ENCODE results near the gene IDI2. TPM values are rescaled to one million over a fixed set of nuclear protein-coding genes. Genes with fewer than 3 reads are reported as not detected.

Gene IDI2
- total RNA-seq, 2 donors from 2014 or later: not detected

- Histone ChIP-seq H3K4me1 (ENCODE audit: control insufficient read depth in 1 of 2, low read depth in 2 of 2) (peaks cover 14 to 40% of the 10 kb centered on the region in 2 donors), H3K36me3 (no peaks in the 10 kb centered on the region), H3K9me3 (no peaks in the 10 kb centered on the region), H3K4me3 (peak overlapping the region; percentile 92), H3K27me3 (replicated peaks; ENCODE audit: insufficient read depth) (no peaks in the 10 kb centered on the region), H3K27ac (peak overlapping the region; percentile 98 to 99)
- ATAC-seq (ENCODE audit: insufficient number of reproducible peaks, low FRiP score, low read depth): no peak
- no peak for TF ChIP-seq CTCF (IDR thresholded peaks at IDR 0.05)
- DNase-seq (ENCODE audit: low spot score): no peak
Measured at GRCh38 chr10:1057106-1057657, 31.5 kb upstream of the IDI2 start.

GRCh38 chr10:1056326-1057105 lies 30.9 kb upstream of the IDI2 start, which contains the start of gene WDR37:
WDR37 (plus strand) TSS chr10:1056385; CDS start chr10:1072156, 15,771 bp downstream.
- Histone ChIP-seq H3K27ac (peak within 1 kb of the TSS; percentile 98 to 99), H3K4me1 (ENCODE audit: control insufficient read depth in 1 of 2, low read depth in 2 of 2) (peaks cover 14 to 37% of the 10 kb centered on the region in 2 donors), H3K4me3 (peak within 1 kb of the TSS; percentile 92), H3K9me3 (no peaks in the 10 kb centered on the region), H3K27me3 (replicated peaks; ENCODE audit: insufficient read depth) (no peaks in the 10 kb centered on the region), H3K36me3 (no peaks in the 10 kb centered on the region)
- TF ChIP-seq CTCF (IDR thresholded peaks at IDR 0.05): no peak
- DNase-seq (ENCODE audit: low spot score) (peak; percentile 44), ATAC-seq (ENCODE audit: insufficient number of reproducible peaks, low FRiP score, low read depth) (peak; percentile 83)

- DNase-seq (ENCODE audit: low spot score) (no peak), ATAC-seq (ENCODE audit: insufficient number of reproducible peaks, low FRiP score, low read depth) (no peak)
- Histone ChIP-seq H3K9me3 (no peaks in the 10 kb centered on the region), H3K4me3 (peak overlapping the region; percentile 92), H3K27ac (peak overlapping the region in 1 of 2 donors; percentile 98), H3K4me1 (ENCODE audit: control insufficient read depth in 1 of 2, low read depth in 2 of 2) (peaks cover 24 to 54% of the 10 kb centered on the region in 2 donors), H3K36me3 (no peaks in the 10 kb centered on the region), H3K27me3 (replicated peaks; ENCODE audit: insufficient read depth) (no peaks in the 10 kb centered on the region)
- TF ChIP-seq CTCF (IDR thresholded peaks at IDR 0.05): no peak
Measured at GRCh38 chr10:1054684-1055083, 29.0 kb upstream of the IDI2 start.

- Histone ChIP-seq H3K4me1 (ENCODE audit: control insufficient read depth in 1 of 2, low read depth in 2 of 2) (peaks cover 23 to 56% of the 10 kb centered on the region in 2 donors), H3K27me3 (replicated peaks; ENCODE audit: insufficient read depth) (no peaks in the 10 kb centered on the region), H3K9me3 (no peaks in the 10 kb centered on the region), H3K4me3 (no peak overlapping the region), H3K36me3 (no peaks in the 10 kb centered on the region), H3K27ac (peak overlapping the region; percentile 99 to 100)
- ATAC-seq (ENCODE audit: insufficient number of reproducible peaks, low FRiP score, low read depth): no peak
- no peak for TF ChIP-seq CTCF (IDR thresholded peaks at IDR 0.05)
- no peak for DNase-seq (ENCODE audit: low spot score)
Measured at GRCh38 chr10:1050554-1050953, 24.9 kb upstream of the IDI2 start.

GRCh38 chr10:1050145-1050544 lies 24.5 kb upstream of the IDI2 start:
- DNase-seq (ENCODE audit: low spot score) (no peak), ATAC-seq (ENCODE audit: insufficient number of reproducible peaks, low FRiP score, low read depth) (no peak)
- Histone ChIP-seq H3K4me3 (peak overlapping the region; percentile 93), H3K27ac (peak overlapping the region; percentile 99 to 100), H3K9me3 (no peaks in the 10 kb centered on the region), H3K27me3 (replicated peaks; ENCODE audit: insufficient read depth) (no peaks in the 10 kb centered on the region), H3K36me3 (no peaks in the 10 kb centered on the region), H3K4me1 (ENCODE audit: control insufficient read depth in 1 of 2, low read depth in 2 of 2) (peaks cover 20 to 56% of the 10 kb centered on the region in 2 donors)
- no peak for TF ChIP-seq CTCF (IDR thresholded peaks at IDR 0.05)
